HEK293 (cell line): ENCODE data around the gene PEX10.

ENCODE experiments used
- GLIS2 ChIP-seq: fragments of 450-650 bp; formaldehyde crosslinking; IDR thresholded peaks from 2 replicates; pipeline ENCODE4 v1.5.1; 2016; ENCODE audit warnings: missing biosample characterization, missing genetic modification characterization
- ZBTB1 ChIP-seq: fragments of 450-650 bp; formaldehyde crosslinking; IDR thresholded peaks from 2 replicates; pipeline ENCODE4 v1.5.1; 2016; ENCODE audit warnings: missing biosample characterization, missing genetic modification characterization
- ZBTB7A ChIP-seq: fragments of 450-650 bp; formaldehyde crosslinking; IDR thresholded peaks from 2 replicates; pipeline ENCODE4 v1.5.1; 2016; ENCODE audit warnings: low read depth, missing biosample characterization, missing genetic modification characterization
- ZFP41 ChIP-seq: fragments of 450-650 bp; formaldehyde crosslinking; IDR thresholded peaks from 2 replicates; pipeline ENCODE4 v1.5.1; 2016; ENCODE audit warnings: missing biosample characterization, missing genetic modification characterization, borderline replicate concordance
- ZNF121 ChIP-seq: fragments of 450-650 bp; formaldehyde crosslinking; IDR thresholded peaks from 2 replicates; pipeline ENCODE4 v1.5.1; 2016; ENCODE audit warnings: missing biosample characterization, missing genetic modification characterization
- ZNF140 ChIP-seq: fragments of 450-650 bp; formaldehyde crosslinking; IDR thresholded peaks from 2 replicates; pipeline ENCODE4 v1.5.1; 2016; ENCODE audit warnings: missing biosample characterization, missing genetic modification characterization
- ZNF510 ChIP-seq: fragments of 450-650 bp; formaldehyde crosslinking; IDR thresholded peaks from 2 replicates; pipeline ENCODE4 v1.5.1; 2018; ENCODE audit warnings: mild to moderate bottlenecking, missing genetic modification characterization, missing biosample characterization; ENCODE audit not compliant: insufficient replicate concordance
- ZNF585B ChIP-seq: fragments of 450-650 bp; formaldehyde crosslinking; IDR thresholded peaks from 2 replicates; pipeline ENCODE4 v1.5.1; 2016; ENCODE audit warnings: missing biosample characterization, missing genetic modification characterization
- ZNF660 ChIP-seq: fragments of 450-650 bp; IDR thresholded peaks from 2 replicates; pipeline ENCODE4 v1.5.1; 2018; ENCODE audit warnings: missing biosample characterization, mild to moderate bottlenecking, missing genetic modification characterization
- TF ChIP-seq, protein P1 (sequence below): fragments of 450-650 bp; formaldehyde crosslinking; IDR thresholded peaks from 2 replicates; pipeline ENCODE4 v1.5.1; 2016; ENCODE audit warnings: missing biosample characterization, missing genetic modification characterization
- TF ChIP-seq, protein P2 (sequence below): fragments of 450-650 bp; formaldehyde crosslinking; IDR thresholded peaks from 2 replicates; pipeline ENCODE4 v1.5.1; 2016; ENCODE audit warnings: missing biosample characterization, missing genetic modification characterization
- TF ChIP-seq, protein P3 (sequence below): fragments of 450-650 bp; formaldehyde crosslinking; IDR thresholded peaks from 2 replicates; pipeline ENCODE4 v1.5.0; 2017; ENCODE audit warnings: missing biosample characterization, missing genetic modification characterization, borderline replicate concordance
- TF ChIP-seq, protein P4 (sequence below): fragments of 450-650 bp; formaldehyde crosslinking; IDR thresholded peaks from 2 replicates; pipeline ENCODE4 v1.5.1; 2016; ENCODE audit warnings: missing biosample characterization, missing genetic modification characterization
- TF ChIP-seq, protein P5 (sequence below): fragments of 450-650 bp; formaldehyde crosslinking; IDR thresholded peaks from 2 replicates; pipeline ENCODE4 v1.5.1; 2016; ENCODE audit warnings: missing biosample characterization, missing genetic modification characterization

DNA sequence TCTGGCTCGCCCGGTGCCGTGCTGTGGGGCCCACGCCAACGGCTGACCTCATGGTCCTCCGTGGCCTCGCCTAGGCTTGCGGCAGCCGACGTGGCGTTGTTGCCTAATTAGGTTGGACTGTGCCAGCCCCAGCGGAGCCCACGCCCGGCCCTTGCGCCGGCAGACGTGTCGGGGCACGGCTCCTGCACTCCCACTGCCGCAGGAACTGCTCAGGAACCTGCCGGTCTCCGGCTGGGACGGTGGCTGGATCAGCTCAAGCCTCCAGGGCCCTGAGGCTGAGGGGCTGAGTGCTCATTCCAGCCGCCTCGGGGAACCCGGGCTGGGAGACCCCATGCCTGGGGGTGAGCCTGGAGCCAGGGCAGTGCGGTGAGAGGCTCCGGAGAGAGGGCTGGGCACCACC, 16.1 kb upstream of the PEX10 start:
- TF ChIP-seq, protein P1, sequence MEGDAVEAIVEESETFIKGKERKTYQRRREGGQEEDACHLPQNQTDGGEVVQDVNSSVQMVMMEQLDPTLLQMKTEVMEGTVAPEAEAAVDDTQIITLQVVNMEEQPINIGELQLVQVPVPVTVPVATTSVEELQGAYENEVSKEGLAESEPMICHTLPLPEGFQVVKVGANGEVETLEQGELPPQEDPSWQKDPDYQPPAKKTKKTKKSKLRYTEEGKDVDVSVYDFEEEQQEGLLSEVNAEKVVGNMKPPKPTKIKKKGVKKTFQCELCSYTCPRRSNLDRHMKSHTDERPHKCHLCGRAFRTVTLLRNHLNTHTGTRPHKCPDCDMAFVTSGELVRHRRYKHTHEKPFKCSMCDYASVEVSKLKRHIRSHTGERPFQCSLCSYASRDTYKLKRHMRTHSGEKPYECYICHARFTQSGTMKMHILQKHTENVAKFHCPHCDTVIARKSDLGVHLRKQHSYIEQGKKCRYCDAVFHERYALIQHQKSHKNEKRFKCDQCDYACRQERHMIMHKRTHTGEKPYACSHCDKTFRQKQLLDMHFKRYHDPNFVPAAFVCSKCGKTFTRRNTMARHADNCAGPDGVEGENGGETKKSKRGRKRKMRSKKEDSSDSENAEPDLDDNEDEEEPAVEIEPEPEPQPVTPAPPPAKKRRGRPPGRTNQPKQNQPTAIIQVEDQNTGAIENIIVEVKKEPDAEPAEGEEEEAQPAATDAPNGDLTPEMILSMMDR (tag by site-specific recombination), result no peak
- TF ChIP-seq ZBTB7A, result no peak
- TF ChIP-seq, protein P2, sequence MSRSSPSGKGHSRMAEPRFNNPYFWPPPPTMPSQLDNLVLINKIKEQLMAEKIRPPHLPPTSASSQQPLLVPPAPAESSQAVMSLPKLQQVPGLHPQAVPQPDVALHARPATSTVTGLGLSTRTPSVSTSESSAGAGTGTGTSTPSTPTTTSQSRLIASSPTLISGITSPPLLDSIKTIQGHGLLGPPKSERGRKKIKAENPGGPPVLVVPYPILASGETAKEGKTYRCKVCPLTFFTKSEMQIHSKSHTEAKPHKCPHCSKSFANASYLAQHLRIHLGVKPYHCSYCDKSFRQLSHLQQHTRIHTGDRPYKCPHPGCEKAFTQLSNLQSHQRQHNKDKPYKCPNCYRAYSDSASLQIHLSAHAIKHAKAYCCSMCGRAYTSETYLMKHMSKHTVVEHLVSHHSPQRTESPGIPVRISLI (tag by site-specific recombination), result no peak
- TF ChIP-seq, protein P3, sequence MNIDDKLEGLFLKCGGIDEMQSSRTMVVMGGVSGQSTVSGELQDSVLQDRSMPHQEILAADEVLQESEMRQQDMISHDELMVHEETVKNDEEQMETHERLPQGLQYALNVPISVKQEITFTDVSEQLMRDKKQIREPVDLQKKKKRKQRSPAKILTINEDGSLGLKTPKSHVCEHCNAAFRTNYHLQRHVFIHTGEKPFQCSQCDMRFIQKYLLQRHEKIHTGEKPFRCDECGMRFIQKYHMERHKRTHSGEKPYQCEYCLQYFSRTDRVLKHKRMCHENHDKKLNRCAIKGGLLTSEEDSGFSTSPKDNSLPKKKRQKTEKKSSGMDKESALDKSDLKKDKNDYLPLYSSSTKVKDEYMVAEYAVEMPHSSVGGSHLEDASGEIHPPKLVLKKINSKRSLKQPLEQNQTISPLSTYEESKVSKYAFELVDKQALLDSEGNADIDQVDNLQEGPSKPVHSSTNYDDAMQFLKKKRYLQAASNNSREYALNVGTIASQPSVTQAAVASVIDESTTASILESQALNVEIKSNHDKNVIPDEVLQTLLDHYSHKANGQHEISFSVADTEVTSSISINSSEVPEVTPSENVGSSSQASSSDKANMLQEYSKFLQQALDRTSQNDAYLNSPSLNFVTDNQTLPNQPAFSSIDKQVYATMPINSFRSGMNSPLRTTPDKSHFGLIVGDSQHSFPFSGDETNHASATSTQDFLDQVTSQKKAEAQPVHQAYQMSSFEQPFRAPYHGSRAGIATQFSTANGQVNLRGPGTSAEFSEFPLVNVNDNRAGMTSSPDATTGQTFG (tag by site-specific recombination), result no peak
- TF ChIP-seq ZNF121, result no peak
- no peak for TF ChIP-seq ZNF660 (tag by site-specific recombination)
- no peak for TF ChIP-seq ZNF510 (tag by site-specific recombination)
- TF ChIP-seq ZFP41 (tag by site-specific recombination), result no peak
- TF ChIP-seq ZBTB1 (tag by site-specific recombination), result no peak
- no peak for TF ChIP-seq ZNF585B (tag by site-specific recombination)
- TF ChIP-seq, protein P4, sequence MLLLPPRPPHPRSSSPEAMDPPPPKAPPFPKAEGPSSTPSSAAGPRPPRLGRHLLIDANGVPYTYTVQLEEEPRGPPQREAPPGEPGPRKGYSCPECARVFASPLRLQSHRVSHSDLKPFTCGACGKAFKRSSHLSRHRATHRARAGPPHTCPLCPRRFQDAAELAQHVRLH (tag by site-specific recombination), result no peak
- TF ChIP-seq, protein P5, sequence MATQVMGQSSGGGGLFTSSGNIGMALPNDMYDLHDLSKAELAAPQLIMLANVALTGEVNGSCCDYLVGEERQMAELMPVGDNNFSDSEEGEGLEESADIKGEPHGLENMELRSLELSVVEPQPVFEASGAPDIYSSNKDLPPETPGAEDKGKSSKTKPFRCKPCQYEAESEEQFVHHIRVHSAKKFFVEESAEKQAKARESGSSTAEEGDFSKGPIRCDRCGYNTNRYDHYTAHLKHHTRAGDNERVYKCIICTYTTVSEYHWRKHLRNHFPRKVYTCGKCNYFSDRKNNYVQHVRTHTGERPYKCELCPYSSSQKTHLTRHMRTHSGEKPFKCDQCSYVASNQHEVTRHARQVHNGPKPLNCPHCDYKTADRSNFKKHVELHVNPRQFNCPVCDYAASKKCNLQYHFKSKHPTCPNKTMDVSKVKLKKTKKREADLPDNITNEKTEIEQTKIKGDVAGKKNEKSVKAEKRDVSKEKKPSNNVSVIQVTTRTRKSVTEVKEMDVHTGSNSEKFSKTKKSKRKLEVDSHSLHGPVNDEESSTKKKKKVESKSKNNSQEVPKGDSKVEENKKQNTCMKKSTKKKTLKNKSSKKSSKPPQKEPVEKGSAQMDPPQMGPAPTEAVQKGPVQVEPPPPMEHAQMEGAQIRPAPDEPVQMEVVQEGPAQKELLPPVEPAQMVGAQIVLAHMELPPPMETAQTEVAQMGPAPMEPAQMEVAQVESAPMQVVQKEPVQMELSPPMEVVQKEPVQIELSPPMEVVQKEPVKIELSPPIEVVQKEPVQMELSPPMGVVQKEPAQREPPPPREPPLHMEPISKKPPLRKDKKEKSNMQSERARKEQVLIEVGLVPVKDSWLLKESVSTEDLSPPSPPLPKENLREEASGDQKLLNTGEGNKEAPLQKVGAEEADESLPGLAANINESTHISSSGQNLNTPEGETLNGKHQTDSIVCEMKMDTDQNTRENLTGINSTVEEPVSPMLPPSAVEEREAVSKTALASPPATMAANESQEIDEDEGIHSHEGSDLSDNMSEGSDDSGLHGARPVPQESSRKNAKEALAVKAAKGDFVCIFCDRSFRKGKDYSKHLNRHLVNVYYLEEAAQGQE (tag by site-specific recombination), result no peak
- TF ChIP-seq ZNF140 (tag by site-specific recombination), result no peak
- no peak for TF ChIP-seq GLIS2 (tag by site-specific recombination)
